ENCODE results near the gene ITPR2.
A peak's percentile ranks its signal among the peaks of the same experiment; 100 is the strongest.

The ITPR2 gene

GRCh38 chr12:26771861-26772260 lies 61.1 kb downstream of the ITPR2 start:
- no peak overlapping the region for H3K9ac ChIP-seq (ENCODE audit: low read length)
- H3K27me3 ChIP-seq (replicated peaks; ENCODE audit: insufficient read depth, low read length), result no peaks in the 10 kb centered on the region
- TF ChIP-seq EZH2 (optimal IDR thresholded peaks at IDR 0.05; ENCODE audit: low read depth, low read length) (no peak), CTCF (IDR thresholded peaks at IDR 0.05; ENCODE audit: low read length) (no peak), EZH2phosphoT487 (IDR thresholded peaks at IDR 0.05; ENCODE audit: low read length) (no peak)
- no peak overlapping the region for H3K4me2 ChIP-seq (ENCODE audit: low read depth, low read length)
- no peaks in the 10 kb centered on the region for H4K20me1 ChIP-seq (ENCODE audit: insufficient read depth, low read length)
- DNase-seq, result no peak
- H3K9me2 ChIP-seq (replicated peaks; ENCODE audit: insufficient read depth, low read length), result no peaks in the 10 kb centered on the region
- no peak overlapping the region for H3K4me3 ChIP-seq (ENCODE audit: low read length)
- no peaks in the 10 kb centered on the region for H3K36me3 ChIP-seq (replicated peaks; ENCODE audit: insufficient read depth, low read length)
- peaks cover 23% of the 10 kb centered on the region for H3K4me1 ChIP-seq (ENCODE audit: low read length)
- peaks cover 9% of the 10 kb centered on the region for H3F3A ChIP-seq (ENCODE audit: insufficient read depth, low read length)
- H2AFZ ChIP-seq (ENCODE audit: low read length), result no peak overlapping the region
- no peaks in the 10 kb centered on the region for H3K79me2 ChIP-seq (ENCODE audit: low read length)
- H3K9me3 ChIP-seq (replicated peaks; ENCODE audit: insufficient read depth, low read length), result no peaks in the 10 kb centered on the region
- no peak overlapping the region for H3K27ac ChIP-seq (ENCODE audit: low read length)

GRCh38 chr12:26770239-26771070 lies 62.5 kb downstream of the ITPR2 start:
- H4K20me1 ChIP-seq (ENCODE audit: insufficient read depth, low read length), result no peaks in the 10 kb centered on the region
- no peak overlapping the region for H3K4me3 ChIP-seq (ENCODE audit: low read length)
- DNase-seq, result no peak
- H3K9ac ChIP-seq (ENCODE audit: low read length), result no peak overlapping the region
- H3F3A ChIP-seq (ENCODE audit: insufficient read depth, low read length), result peaks cover 9% of the 10 kb centered on the region
- H3K36me3 ChIP-seq (replicated peaks; ENCODE audit: insufficient read depth, low read length), result no peaks in the 10 kb centered on the region
- H3K9me3 ChIP-seq (replicated peaks; ENCODE audit: insufficient read depth, low read length), result no peaks in the 10 kb centered on the region
- H3K4me2 ChIP-seq (ENCODE audit: low read depth, low read length), result no peak overlapping the region
- peaks cover 23% of the 10 kb centered on the region for H3K4me1 ChIP-seq (ENCODE audit: low read length)
- no peaks in the 10 kb centered on the region for H3K79me2 ChIP-seq (ENCODE audit: low read length)
- TF ChIP-seq CTCF (IDR thresholded peaks at IDR 0.05; ENCODE audit: low read length) (no peak), EZH2 (optimal IDR thresholded peaks at IDR 0.05; ENCODE audit: low read depth, low read length) (no peak), EZH2phosphoT487 (IDR thresholded peaks at IDR 0.05; ENCODE audit: low read length) (no peak)
- no peaks in the 10 kb centered on the region for H3K27me3 ChIP-seq (replicated peaks; ENCODE audit: insufficient read depth, low read length)
- H2AFZ ChIP-seq (ENCODE audit: low read length), result no peak overlapping the region
- no peaks in the 10 kb centered on the region for H3K9me2 ChIP-seq (replicated peaks; ENCODE audit: insufficient read depth, low read length)
- H3K27ac ChIP-seq (ENCODE audit: low read length), result no peak overlapping the region

- H3K27ac ChIP-seq (ENCODE audit: low read length), result peak overlapping the region; percentile 62; the same call in 1 of the 2 replicates
- TF ChIP-seq CTCF (IDR thresholded peaks at IDR 0.05; ENCODE audit: low read length) (no peak), EZH2phosphoT487 (IDR thresholded peaks at IDR 0.05; ENCODE audit: low read length) (no peak), EZH2 (optimal IDR thresholded peaks at IDR 0.05; ENCODE audit: low read depth, low read length) (no peak)
- peak overlapping the region; percentile 55; the same call in 1 of the 2 replicates for H3K4me2 ChIP-seq (ENCODE audit: low read depth, low read length)
Measured at GRCh38 chr12:26769611-26770010, 63.4 kb downstream of the ITPR2 start.

More at GRCh38 chr12:26769611-26770010, 63.4 kb downstream of the ITPR2 start:
- no peak overlapping the region for H3K9ac ChIP-seq (ENCODE audit: low read length)
- H3K9me2 ChIP-seq (replicated peaks; ENCODE audit: insufficient read depth, low read length), result no peaks in the 10 kb centered on the region
- H3F3A ChIP-seq (ENCODE audit: insufficient read depth, low read length), result peaks cover 9% of the 10 kb centered on the region
- H2AFZ ChIP-seq (ENCODE audit: low read length), result no peak overlapping the region
- H3K4me3 ChIP-seq (ENCODE audit: low read length), result no peak overlapping the region
- no peaks in the 10 kb centered on the region for H3K9me3 ChIP-seq (replicated peaks; ENCODE audit: insufficient read depth, low read length)
- no peaks in the 10 kb centered on the region for H4K20me1 ChIP-seq (ENCODE audit: insufficient read depth, low read length)
- H3K27me3 ChIP-seq (replicated peaks; ENCODE audit: insufficient read depth, low read length), result no peaks in the 10 kb centered on the region
- no peak for DNase-seq
- H3K36me3 ChIP-seq (replicated peaks; ENCODE audit: insufficient read depth, low read length), result no peaks in the 10 kb centered on the region
- peaks cover 23% of the 10 kb centered on the region for H3K4me1 ChIP-seq (ENCODE audit: low read length)
- H3K79me2 ChIP-seq (ENCODE audit: low read length), result no peaks in the 10 kb centered on the region

All from MM.1S (cell line).